Measurements from ENCODE around the gene NTM. TPM values are rescaled to one million over a fixed set of nuclear protein-coding genes. Genes with fewer than 3 reads are reported as not detected.

Gene NTM
- total RNA-seq, 1 experiment from 2014 or later, result 2.7 TPM

DNA sequence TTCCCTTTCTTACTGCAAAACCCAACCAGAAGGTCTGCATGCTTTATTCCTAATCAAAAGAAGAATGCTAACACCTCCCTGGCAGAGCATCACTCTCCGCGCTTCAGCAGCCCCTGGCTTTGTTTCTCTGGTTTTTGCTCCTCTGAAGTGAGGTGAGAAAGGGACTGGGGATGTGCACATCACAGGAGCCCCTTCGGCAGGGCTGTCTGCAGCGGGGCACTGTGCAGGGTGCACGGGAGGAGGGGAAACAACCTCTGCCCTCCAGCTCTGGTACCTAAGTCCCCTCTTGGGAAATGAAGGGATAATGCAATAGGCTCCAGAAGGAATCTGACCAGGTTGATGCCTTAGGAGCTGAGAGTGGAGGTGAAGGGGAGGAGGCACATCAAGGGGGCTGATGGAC lies 312.7 kb downstream of the NTM start:
- DNase-seq, result no peak
- Histone ChIP-seq H3K36me3 (replicated peaks; ENCODE audit: control insufficient read depth, insufficient read depth, low read length) (no peaks in the 10 kb centered on the region), H3K27me3 (ENCODE audit: control insufficient read depth, insufficient read depth, low read length) (no peaks in the 10 kb centered on the region), H3K4me3 (ENCODE audit: insufficient read depth, low read depth, low read length) (no peak overlapping the region)

DNA sequence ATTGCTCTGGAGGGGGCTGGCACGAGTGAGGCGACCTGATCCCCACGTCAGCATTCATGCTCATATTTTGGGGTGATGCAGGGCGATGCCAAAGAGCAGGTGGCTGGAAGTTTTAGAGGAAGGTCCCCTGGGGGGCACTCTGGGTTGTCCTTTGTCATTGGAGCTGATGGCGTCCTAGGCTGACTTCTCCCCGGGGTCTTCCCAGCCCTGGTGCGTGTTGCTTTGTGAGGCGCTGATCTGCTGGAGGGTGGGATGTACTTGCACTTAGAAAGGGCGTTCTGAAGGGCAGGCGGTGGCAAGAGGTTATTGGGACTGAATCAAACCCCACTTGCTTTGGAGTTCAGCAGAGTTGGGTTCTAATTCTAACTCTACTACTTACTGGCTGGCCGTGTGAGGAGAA lies 313.3 kb downstream of the NTM start:
- H3K4me3 ChIP-seq (ENCODE audit: insufficient read depth, low read depth, low read length), result no peak overlapping the region
- peaks cover 3% of the 10 kb centered on the region; the same call in 1 of the 2 replicates for H3K27me3 ChIP-seq (ENCODE audit: control insufficient read depth, insufficient read depth, low read length)
- DNase-seq, result no peak
- no peaks in the 10 kb centered on the region for H3K36me3 ChIP-seq (replicated peaks; ENCODE audit: control insufficient read depth, insufficient read depth, low read length)

GRCh38 chr11:131684111-131685060 lies 314.0 kb downstream of the NTM start:
- Histone ChIP-seq H3K4me3 (ENCODE audit: insufficient read depth, low read depth, low read length) (no peak overlapping the region), H3K27me3 (ENCODE audit: control insufficient read depth, insufficient read depth, low read length) (peaks cover 3% of the 10 kb centered on the region), H3K36me3 (replicated peaks; ENCODE audit: control insufficient read depth, insufficient read depth, low read length) (no peaks in the 10 kb centered on the region)
- no peak for DNase-seq

GRCh38 chr11:131685206-131685605 lies 314.8 kb downstream of the NTM start:
- DNase-seq, result no peak
- Histone ChIP-seq H3K27me3 (ENCODE audit: control insufficient read depth, insufficient read depth, low read length) (peaks cover 3% of the 10 kb centered on the region), H3K4me3 (ENCODE audit: insufficient read depth, low read depth, low read length) (no peak overlapping the region), H3K36me3 (replicated peaks; ENCODE audit: control insufficient read depth, insufficient read depth, low read length) (no peaks in the 10 kb centered on the region)

DNA sequence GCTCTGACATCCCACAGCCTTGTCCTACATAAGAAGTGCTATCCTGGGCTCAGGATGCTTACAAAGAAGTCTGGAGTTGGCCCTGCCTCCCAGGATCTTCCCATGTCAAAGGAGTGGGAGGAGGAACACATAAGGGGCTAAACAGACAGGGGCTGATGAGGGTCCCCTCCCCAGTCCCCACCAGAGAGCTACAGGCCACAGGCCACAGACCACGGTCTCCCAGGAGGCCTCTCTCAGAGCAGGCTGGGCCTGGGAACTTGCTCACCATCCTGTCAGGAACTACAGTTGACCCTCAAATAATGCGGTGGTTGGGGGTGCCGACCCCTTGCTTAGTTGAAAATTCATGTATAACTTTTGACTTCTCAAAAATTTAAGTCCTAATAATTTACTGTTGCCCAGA lies 315.5 kb downstream of the NTM start:
- no peaks in the 10 kb centered on the region for H3K36me3 ChIP-seq (replicated peaks; ENCODE audit: control insufficient read depth, insufficient read depth, low read length)
- H3K27me3 ChIP-seq (ENCODE audit: control insufficient read depth, insufficient read depth, low read length), result peaks cover 3% of the 10 kb centered on the region
- no peak overlapping the region for H3K4me3 ChIP-seq (ENCODE audit: insufficient read depth, low read depth, low read length)
- no peak for DNase-seq

- Histone ChIP-seq H3K4me3 (ENCODE audit: insufficient read depth, low read depth, low read length) (no peak overlapping the region), H3K36me3 (replicated peaks; ENCODE audit: control insufficient read depth, insufficient read depth, low read length) (no peaks in the 10 kb centered on the region)
- no peak for DNase-seq
These were observed 316.4 kb downstream of the NTM start for GRCh38 chr11:131686836-131687235.

DNA sequence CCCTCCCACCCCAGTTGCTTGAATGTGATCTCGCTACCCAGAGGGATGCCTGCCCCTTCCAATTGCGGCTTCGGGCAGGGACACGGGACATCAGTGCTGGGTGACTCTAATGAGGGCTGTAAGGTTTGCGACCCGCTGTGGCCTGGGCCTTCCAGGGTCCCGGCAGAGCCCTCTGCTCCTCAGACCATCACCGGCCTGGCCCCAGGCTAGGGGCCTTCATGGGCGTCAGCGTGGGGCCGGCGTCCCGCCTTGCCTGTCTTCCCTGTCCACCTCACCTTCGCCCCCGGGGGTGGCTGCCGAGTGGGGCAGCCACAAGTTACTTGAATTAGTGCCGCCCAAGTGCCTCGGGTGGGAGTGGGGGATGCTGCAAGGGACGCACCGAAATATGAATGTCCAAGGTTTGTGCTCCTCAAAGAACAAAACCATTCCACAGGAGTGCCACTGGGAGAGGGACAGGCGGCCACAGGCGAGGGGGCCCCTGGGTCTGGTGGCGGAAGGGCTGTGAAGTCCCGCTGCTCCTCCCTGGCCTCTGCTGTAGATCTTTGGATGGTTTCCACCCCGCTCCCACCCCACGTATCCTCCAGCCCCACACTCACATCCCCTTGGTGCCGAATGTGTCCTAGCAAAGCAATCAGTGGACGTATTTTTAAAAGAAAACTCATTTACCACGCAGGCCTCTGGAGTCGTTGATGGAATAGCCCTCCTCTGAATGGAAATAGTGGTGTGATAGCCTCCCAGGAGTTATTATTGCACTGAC lies 317.1 kb downstream of the NTM start:
- Histone ChIP-seq H3K4me3 (ENCODE audit: insufficient read depth, low read depth, low read length) (no peak overlapping the region), H3K27me3 (ENCODE audit: control insufficient read depth, insufficient read depth, low read length) (peaks cover 11% of the 10 kb centered on the region), H3K36me3 (replicated peaks; ENCODE audit: control insufficient read depth, insufficient read depth, low read length) (no peaks in the 10 kb centered on the region)
- DNase-seq, result peak; percentile 72

More at GRCh38 chr11:131686836-131687235, 316.4 kb downstream of the NTM start:
- H3K27me3 ChIP-seq (ENCODE audit: control insufficient read depth, insufficient read depth, low read length), result peaks cover 5% of the 10 kb centered on the region

- H3K27me3 ChIP-seq (ENCODE audit: control insufficient read depth, insufficient read depth, low read length), result peaks cover 17% of the 10 kb centered on the region
- no peaks in the 10 kb centered on the region for H3K36me3 ChIP-seq (replicated peaks; ENCODE audit: control insufficient read depth, insufficient read depth, low read length)
- DNase-seq, result peak; percentile 98
- H3K4me3 ChIP-seq (ENCODE audit: insufficient read depth, low read depth, low read length), result no peak overlapping the region
These were observed 317.8 kb downstream of the NTM start for GRCh38 chr11:131688048-131688693.

GRCh38 chr11:131689049-131689925 lies 318.9 kb downstream of the NTM start:
- Histone ChIP-seq H3K36me3 (replicated peaks; ENCODE audit: control insufficient read depth, insufficient read depth, low read length) (no peaks in the 10 kb centered on the region), H3K27me3 (ENCODE audit: control insufficient read depth, insufficient read depth, low read length) (peaks cover 23% of the 10 kb centered on the region), H3K4me3 (ENCODE audit: insufficient read depth, low read depth, low read length) (no peak overlapping the region)
- DNase-seq, result peak; percentile 52

- no peak overlapping the region for H3K4me3 ChIP-seq (ENCODE audit: insufficient read depth, low read depth, low read length)
- H3K36me3 ChIP-seq (replicated peaks; ENCODE audit: control insufficient read depth, insufficient read depth, low read length), result no peaks in the 10 kb centered on the region
- peaks cover 29% of the 10 kb centered on the region for H3K27me3 ChIP-seq (ENCODE audit: control insufficient read depth, insufficient read depth, low read length)
- no peak for DNase-seq
These were observed 319.9 kb downstream of the NTM start for GRCh38 chr11:131690362-131690761.

DNA sequence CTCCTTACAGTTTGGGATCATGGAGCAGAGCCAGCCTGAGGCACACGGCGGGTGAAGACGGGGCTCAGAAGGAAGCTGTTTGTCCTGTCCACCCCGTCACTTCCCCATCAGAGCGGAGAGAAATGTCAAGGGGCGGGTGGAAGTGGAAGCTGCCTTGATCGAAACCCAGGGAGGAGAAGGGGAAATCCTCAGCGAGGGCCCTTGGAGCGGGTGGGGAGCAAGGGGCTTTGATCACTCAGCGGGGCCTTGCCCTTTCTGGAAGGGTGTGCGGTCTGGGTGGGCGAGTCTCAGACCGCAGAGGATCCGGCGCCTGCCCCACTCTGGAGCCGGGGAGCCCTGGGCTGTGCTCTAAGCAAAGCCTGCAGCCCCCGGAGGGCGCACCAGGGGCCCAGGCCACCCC lies 320.4 kb downstream of the NTM start:
- peaks cover 31% of the 10 kb centered on the region for H3K27me3 ChIP-seq (ENCODE audit: control insufficient read depth, insufficient read depth, low read length)
- H3K4me3 ChIP-seq (ENCODE audit: insufficient read depth, low read depth, low read length), result no peak overlapping the region
- DNase-seq, result no peak
- no peaks in the 10 kb centered on the region for H3K36me3 ChIP-seq (replicated peaks; ENCODE audit: control insufficient read depth, insufficient read depth, low read length)

- no peaks in the 10 kb centered on the region for H3K36me3 ChIP-seq (replicated peaks; ENCODE audit: control insufficient read depth, insufficient read depth, low read length)
- peaks cover 31% of the 10 kb centered on the region for H3K27me3 ChIP-seq (ENCODE audit: control insufficient read depth, insufficient read depth, low read length)
- DNase-seq, result peak; percentile 98
- H3K4me3 ChIP-seq (ENCODE audit: insufficient read depth, low read depth, low read length), result no peak overlapping the region
These were observed 321.0 kb downstream of the NTM start for GRCh38 chr11:131691181-131692041.

GRCh38 chr11:131692151-131692550 lies 321.7 kb downstream of the NTM start:
- Histone ChIP-seq H3K27me3 (ENCODE audit: control insufficient read depth, insufficient read depth, low read length) (peaks cover 31% of the 10 kb centered on the region), H3K36me3 (replicated peaks; ENCODE audit: control insufficient read depth, insufficient read depth, low read length) (no peaks in the 10 kb centered on the region), H3K4me3 (ENCODE audit: insufficient read depth, low read depth, low read length) (no peak overlapping the region)
- no peak for DNase-seq
